HG03571 (cell line): Measurements from ENCODE around the gene SPATS2L.

ENCODE experiments used
- ATAC-seq: cut with Tn5 transposase; IDR thresholded peaks from one replicate; pipeline ENCODE4 v1.9.1; 2021; ENCODE audit not compliant: unreplicated experiment

SPATS2L gene

DNA sequence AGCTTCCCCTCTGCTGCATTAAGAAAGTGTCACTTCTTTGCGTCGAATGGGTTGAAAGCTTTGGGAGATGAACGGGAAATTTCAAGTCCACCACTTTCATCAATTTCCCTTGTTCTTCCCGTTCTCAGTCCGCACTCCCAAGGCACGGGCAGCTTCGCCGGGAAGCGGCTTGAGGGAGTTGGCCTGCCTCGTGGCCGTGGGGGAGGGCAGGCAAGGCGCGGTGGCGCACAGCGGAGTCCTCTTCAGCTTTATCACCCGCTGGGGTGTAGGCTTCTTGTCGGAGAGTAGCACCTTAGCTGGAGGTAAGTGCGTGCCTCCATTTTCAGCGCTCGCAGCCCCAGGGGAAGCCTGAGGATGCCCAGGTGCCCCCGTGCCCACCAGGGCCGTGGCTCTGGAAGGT is 183.5 kb downstream of the SPATS2L start:
- no peak for ATAC-seq

DNA sequence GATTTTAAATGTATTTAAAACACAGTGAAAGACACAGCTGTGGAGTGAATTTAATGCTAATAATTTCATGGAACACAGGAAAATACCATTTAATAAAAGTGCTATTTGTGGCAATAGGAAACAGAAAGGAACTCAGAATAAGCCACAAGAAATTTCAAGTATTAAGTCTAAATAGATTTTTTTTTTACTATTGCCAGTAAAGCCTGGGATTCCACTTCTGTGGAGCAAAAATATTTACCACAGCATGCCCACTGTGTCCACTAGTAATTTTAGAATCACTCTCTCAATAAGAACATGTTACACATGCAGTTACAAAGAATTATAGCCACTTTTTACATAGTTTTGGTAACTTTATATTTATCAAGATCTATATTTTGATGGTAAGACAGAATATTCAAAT is 186.2 kb downstream of the SPATS2L start:
- ATAC-seq, result no peak

GRCh38 chr2:200494048-200494447 is 187.6 kb downstream of the SPATS2L start:
- no peak for ATAC-seq

- no peak for ATAC-seq
These were observed 190.2 kb downstream of the SPATS2L start for GRCh38 chr2:200496696-200497095.

- no peak for ATAC-seq
These were observed 192.1 kb downstream of the SPATS2L start for GRCh38 chr2:200498402-200499162.

GRCh38 chr2:200502196-200502595 is 195.7 kb downstream of the SPATS2L start:
- no peak for ATAC-seq

- no peak for ATAC-seq
These were observed 200.2 kb downstream of the SPATS2L start for GRCh38 chr2:200506679-200507078.

GRCh38 chr2:200507179-200507578 is 200.7 kb downstream of the SPATS2L start:
- no peak for ATAC-seq

DNA sequence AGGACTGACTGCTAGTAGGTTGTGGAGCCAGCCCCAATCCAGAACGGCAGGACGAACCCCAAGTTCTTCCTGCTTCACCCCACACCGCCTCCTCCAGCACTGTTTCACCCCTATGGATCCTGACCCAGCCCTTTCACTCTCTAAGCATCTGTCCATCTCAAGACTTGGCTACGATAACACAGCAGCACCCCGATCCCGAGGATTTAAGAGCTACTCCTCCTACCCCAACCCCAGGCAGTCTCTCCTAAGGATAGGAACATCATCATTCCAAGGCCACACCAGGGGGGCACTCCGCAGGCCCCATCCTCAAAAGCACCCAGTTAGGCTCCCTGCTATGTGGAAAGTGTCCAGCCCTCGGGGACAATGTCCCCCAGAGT is 202.7 kb downstream of the SPATS2L start:
- ATAC-seq, result no peak

DNA sequence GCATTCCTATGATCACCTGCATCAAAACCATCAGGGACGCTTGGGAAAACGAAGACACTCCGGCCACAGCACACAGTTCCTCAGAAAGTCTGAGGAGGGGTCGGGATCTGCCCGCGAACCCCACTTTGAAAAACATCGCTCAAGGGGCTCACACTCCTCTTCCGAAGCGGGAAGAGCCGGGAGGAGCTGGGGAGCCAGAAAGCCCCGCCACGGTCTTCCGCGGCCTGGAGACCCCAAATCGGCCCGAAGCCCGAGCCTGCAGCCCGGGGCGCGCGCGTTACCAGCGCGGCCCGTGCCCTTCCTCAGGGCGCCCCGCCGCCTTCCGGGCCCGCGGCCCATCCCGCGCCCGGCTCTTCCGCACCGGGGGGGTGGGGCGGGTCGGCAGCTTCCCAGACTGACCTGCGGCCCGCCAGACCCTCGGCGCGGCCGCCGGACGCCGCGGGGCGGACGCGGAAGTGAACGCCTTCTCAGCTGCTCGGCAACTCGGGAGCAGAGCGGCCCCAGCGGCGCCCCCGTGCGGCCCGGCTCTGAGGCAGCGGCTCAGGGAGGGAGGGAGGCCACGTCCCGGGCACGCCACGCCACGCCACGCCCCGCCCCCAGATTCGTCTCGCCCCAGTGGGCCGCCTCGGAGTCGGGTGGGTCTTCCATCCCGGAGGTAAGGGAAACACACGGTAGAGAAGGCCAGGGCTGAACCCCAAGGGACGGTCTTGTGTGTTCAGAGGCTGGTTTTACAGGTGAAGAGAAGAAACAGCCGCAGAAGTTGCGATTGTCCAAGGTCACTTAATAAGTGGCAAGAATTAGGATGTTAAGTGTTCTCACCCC is 203.3 kb downstream of the SPATS2L start, which contains the start of gene KCTD18:
Gene KCTD18, minus strand, starts transcription at position 457 of the 822 bp plus-strand sequence. CDS start 3,052 bp downstream, outside the sequence.
- peak; percentile 99 for ATAC-seq

DNA sequence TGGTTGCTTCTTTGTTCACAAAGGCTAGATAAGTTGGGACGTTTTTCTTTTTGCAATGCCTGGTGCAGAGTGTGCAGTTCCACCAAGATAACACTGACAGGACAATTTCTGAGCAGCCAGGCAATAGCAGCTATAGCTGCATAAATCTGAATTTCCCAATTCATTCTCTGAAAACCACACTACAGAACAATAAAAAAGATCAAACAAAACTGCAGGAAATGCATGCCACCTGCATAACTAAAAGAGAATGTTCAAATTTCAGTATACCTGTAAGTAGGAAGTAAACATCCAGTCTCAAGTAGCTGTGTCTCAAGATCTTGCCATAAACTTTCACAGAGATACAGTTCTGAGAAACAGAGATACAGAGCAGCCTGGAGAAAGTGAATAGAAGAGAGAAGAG is 208.7 kb downstream of the SPATS2L start:
- no peak for ATAC-seq

GRCh38 chr2:200523158-200523557 is 216.7 kb downstream of the SPATS2L start:
- no peak for ATAC-seq

GRCh38 chr2:200523604-200524003 is 217.1 kb downstream of the SPATS2L start:
- ATAC-seq, result no peak

DNA sequence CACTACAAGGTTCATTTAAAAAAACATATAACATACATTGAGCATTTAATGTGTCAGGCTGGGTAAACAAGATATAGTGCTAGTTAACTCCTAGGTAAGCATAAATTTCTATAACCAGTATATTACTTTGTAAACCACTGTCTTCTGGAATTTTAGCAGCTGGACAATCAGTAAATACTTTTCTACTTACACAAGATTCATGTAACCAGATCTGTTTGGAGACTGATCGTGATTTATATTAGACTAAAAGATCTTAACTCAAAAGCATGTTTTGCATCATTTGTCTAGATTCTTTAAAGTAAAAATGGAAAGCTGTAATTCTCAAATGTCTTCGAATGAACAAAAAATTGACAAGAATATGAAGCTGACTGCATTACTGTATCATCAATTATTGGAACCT is 218.6 kb downstream of the SPATS2L start:
- ATAC-seq, result no peak

DNA sequence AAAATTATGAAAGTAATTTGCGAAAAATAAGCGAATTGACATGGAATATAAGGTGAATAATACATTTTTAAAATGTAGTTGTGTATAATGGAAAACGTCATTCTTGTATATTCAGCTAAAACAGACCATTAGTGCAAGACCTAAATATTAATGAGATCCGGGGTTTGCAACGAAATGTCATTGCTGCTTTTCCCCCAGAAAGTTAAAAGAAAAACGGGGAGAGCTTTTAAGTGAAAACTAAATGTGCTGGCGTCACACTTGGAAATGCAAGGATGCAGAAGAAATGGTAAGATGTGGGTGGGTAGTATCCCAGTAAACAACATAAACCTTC is 219.0 kb downstream of the SPATS2L start:
- no peak for ATAC-seq

DNA sequence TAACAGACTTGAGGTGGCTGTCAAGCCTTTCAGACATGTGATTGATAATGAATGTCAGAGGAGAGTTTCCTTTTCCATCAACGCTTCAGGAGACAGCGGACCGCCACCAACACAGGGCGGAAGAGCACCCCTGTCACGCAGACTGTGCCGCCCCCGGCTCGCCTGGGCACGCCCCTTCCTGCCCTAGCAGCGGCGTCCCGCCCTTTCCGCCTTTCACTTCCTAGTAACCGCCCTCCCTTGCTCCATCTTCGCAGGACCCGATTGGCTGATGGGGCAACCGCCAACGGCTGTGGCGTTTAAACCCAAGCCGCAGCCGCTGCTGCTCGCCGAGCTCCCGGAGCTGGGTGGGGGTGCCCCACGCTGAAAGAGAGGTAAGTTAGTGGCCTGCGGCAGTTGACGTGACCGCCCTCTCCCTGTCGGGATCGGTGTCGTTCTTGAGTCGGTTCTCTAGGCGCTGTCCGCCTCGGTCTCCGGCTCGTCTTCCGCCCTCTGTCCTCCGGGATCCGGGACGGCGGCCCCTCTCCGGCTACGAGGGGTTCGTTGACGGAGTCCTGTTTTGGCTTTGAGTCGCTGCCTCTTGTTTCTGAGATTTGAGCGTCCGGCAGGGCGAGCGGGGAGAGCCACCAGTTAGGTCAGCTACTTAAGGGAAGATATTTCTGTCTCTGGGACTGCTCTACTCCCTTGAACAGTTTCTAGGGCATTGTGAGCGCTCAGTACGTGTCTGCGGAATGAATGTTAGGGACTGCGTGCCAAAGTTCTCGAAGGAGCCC is 219.6 kb downstream of the SPATS2L start, which contains the start of gene SGO2:
Gene SGO2, plus strand, starts transcription at position 326 of the 770 bp plus-strand sequence. CDS start 6,769 bp downstream, outside the sequence.
- ATAC-seq, result peak; percentile 100

- ATAC-seq, result no peak
These were observed 221.7 kb downstream of the SPATS2L start for GRCh38 chr2:200528228-200528627.
